MM.1S (cell line): ENCODE data around the gene SLC17A9.

Experiments
- CTCF ChIP-seq: fragments of 300-600 bp; sonication (generic); IDR thresholded peaks from 2 replicates; pipeline ENCODE4 v1.5.1; 2016; ENCODE audit warnings: antibody characterized with exemption, low read length, mixed read lengths
- EZH2 ChIP-seq: fragments of 300-600 bp; sonication (generic); optimal IDR thresholded peaks from 2 replicates; pipeline ENCODE3; 2017; ENCODE audit warnings: low read depth, mild to moderate bottlenecking, antibody characterized with exemption, low read length, mixed read lengths
- EZH2phosphoT487 ChIP-seq: fragments of 300-600 bp; sonication (generic); IDR thresholded peaks from 2 replicates; pipeline ENCODE4 v1.6.1; 2018; ENCODE audit warnings: antibody characterized with exemption, low read length

- TF ChIP-seq CTCF (no peak), EZH2phosphoT487 (no peak), EZH2 (no peak)
Measured at GRCh38 chr20:63005365-63005861, 52.9 kb downstream of the SLC17A9 start.
